Right renal cortex interstitium (tissue), 3 donors: Measurements from ENCODE around the gene MAP3K8. TPM values are rescaled to one million over a fixed set of nuclear protein-coding genes. Genes with fewer than 3 reads are reported as not detected.
"Not testable (repeated sequence)": the region's sequence is repeated elsewhere in the genome, so short reads cannot be mapped to it uniquely, and the experiment has no call there.

Source experiments
- DNase-seq, 3 donors: peaks; one replicate each; pipeline ENCODE4 v3.0.0-alpha.2; 2013; ENCODE audit warnings: low read depth in 3 of 3, low spot score in 2 of 3
- polyA plus RNA-seq, 3 donors: library from polyadenylated mRNA; unstranded; fragments of 120-200 nt; gene quantifications; one replicate each; pipeline ENCODE4 v1.2.1, GENCODE V29; 2013; ENCODE audit not compliant: insufficient read length in 3 of 3

Gene MAP3K8
- polyA plus RNA-seq, 3 donors = 5.7 to 8.5 (median 6.5) TPM

DNA sequence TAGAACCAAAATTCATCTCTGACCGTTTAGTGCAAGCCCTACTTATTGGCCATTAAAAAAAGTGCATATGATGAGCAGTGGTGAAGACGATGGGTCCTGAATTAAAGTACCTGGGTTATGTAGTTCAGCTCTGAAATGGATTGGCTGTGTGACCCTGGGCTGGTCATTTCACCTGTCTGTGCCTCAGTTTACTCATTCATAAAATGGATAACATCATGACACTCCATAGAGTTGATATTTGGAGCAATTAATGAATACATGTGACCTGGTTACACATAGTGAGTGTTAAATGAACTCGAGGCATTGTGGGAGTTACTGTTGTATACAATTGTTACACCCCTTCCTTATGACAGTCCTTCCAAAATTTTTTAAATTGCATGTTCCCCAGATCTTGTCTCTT, 9.1 kb downstream of the MAP3K8 start:
- DNase-seq = no peak

GRCh38 chr10:30445711-30446110, 11.7 kb downstream of the MAP3K8 start:
- DNase-seq = no peak

- no peak for DNase-seq
Measured at GRCh38 chr10:30447125-30447799, 13.3 kb downstream of the MAP3K8 start.

- DNase-seq = no peak
Measured at GRCh38 chr10:30448092-30448491, 14.1 kb downstream of the MAP3K8 start.

- no peak for DNase-seq
Measured at GRCh38 chr10:30453764-30454527, 20.0 kb downstream of the MAP3K8 start.

GRCh38 chr10:30454744-30455510, 20.9 kb downstream of the MAP3K8 start:
- DNase-seq = no peak

DNA sequence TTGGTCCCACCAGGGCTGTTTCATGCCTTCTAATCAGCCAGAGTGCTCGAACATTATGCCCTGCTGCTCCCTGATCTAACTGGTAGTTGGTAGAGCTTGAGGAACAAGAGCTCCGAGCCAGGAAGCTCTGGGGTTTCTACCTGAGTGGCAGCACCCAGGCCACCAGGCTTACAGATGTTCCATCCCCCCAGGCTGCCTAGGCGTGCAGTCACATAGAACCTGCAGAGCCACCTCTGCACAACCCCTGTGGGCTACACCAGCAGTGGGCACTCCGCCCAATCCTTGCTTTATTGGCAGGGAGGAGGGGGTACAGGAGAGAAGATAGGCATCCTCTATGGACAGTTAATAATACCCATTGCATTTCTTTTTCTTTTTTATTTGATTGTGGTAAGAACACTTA, 21.8 kb downstream of the MAP3K8 start:
- DNase-seq = no peak

- DNase-seq = no peak
Measured at GRCh38 chr10:30456266-30456665, 22.3 kb downstream of the MAP3K8 start.

DNA sequence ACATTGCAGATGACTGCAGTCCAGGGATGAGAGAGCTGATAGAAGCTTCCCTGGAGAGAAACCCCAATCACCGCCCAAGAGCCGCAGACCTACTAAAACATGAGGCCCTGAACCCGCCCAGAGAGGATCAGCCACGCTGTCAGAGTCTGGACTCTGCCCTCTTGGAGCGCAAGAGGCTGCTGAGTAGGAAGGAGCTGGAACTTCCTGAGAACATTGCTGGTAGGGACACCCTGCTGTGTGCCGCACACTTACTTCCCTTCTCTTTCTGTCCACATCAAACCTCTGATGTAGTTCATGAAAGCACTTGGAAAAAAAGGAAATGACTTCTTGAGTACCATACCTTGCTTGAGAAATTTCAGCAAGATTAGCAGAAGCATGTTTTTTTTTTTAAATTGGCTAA, 25.3 kb downstream of the MAP3K8 start:
- no peak for DNase-seq

DNA sequence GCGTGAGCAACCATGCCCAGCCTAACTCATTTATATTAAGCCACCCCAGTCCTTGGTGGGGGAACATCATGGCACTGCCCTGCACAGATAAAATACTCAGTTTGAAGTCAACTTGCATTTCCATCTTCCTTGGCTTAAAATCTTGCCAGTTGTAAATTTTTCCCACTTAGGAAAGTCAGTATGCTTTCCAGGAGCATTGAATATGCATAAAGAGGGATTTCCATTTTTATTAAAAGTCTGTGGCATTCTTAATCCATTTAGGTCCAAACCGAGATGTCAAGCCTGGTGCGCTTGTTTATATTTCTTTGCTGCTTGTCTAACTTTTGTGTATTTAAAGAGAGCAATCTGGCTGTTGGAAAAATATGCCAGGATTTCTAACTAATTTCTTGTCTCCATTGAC, 26.1 kb downstream of the MAP3K8 start:
- no peak for DNase-seq

DNA sequence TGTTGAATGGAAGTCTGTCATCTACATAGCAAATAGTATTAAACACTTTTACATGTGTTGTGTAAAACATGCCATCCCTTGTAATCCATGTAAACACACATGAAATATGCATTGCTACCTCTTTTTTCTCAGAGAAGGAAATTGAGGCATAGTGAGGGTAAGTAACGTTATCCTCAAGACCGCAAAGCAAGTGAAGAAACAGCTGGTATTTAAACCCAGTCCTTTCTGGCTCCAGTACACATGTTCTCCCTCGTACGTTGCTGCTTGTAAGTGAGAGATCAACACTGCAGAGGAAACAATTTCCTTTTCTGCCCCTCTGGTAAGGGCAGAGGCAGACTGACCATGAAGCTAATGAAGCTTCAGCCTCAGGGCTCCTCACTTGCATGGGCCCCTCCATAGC, 28.5 kb downstream of the MAP3K8 start:
- no peak for DNase-seq

DNA sequence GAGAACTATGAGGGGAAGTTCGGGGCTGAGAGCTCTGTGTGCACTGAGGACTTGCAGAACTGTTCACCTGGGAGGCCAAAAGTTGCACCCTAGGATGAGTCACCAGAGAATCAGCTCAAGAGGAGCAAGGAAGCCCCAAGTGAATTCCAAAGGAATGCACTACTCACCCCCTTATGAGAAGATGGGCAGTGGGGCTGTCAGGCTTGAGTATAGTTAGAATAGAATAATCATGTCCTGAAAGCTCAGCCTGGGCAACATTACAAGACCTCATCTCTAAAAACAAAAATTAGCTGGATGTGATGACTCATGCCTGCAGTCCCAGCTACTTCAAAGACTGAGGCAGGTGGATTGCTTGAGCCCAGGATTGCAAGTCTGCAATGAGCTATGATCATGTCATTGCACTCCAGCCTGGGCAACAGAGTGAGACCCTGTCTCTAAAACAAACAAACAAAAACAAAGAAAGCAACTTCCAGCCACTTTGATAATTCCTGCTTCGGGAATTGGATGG, 30.0 kb downstream of the MAP3K8 start:
- no peak for DNase-seq

- no peak for DNase-seq
Measured at GRCh38 chr10:30464675-30465074, 30.7 kb downstream of the MAP3K8 start.

- no peak for DNase-seq
Measured at GRCh38 chr10:30466445-30466844, 32.5 kb downstream of the MAP3K8 start.

DNA sequence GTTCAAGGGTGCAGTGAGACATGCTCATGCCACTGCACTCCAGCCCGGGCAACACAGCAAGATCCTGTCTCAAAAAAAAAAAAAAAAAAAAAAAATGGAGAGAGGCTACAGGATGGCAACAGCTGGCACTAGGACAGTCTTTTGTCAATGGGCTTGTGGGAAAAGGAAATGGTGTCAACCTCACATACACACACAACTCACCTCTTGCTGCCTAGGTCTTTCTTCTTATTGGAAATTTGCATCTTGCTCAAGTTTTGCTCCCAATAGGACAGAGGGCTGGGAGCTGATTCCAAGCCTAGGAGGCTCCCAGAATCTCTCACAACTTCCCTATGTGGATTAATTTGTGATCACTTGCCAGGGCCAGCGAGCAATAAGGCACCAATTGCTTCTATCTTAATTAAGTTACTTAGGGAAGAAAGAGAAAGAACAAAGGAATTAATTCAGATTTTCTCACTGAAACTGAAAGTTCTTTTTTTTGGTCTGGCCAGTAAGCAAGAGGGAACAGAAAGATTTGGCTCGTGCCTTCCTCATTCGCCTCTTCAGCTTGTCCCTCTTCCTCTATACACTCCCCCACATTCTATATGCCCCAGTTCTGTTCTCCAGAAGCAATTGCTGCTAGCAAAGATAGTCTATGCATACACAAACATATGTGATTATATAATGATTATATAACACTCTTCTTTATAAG, 33.8 kb downstream of the MAP3K8 start:
- no peak for DNase-seq

DNA sequence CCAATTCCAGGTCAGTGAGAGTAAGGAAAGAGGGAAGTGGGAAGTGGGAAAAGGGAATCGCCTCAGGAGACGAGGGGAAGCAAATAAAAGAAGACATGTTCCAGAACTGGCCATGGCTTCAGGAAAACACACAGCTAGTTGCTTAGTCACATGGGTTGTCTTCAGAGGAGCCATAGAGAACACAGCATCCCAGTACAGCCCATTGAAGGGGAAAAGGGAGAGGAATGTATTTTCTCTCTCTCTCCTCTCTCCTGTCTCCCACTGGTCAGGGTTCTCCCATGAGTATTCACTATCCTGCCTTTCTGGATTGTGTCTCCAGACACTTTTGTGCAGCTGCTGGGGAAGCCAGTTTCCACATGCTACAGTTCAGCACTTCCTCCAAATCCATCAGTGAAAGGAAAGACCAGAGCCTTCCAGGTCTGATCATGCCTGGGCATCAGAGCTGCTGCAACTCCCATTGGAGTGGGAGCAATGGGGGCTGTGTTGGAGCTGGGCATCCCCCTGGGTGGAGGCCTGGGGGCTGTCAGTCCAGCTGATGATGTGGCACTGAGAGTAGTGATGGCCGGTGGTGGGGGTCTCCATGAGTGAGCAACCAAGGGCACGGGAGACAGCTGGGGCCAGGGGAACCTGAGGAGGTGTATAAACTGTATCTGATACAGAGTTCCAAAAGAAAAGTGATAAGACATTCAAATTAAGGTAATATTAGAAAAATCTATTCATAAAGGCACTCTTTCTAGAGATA, 38.6 kb downstream of the MAP3K8 start:
- DNase-seq = no peak

DNA sequence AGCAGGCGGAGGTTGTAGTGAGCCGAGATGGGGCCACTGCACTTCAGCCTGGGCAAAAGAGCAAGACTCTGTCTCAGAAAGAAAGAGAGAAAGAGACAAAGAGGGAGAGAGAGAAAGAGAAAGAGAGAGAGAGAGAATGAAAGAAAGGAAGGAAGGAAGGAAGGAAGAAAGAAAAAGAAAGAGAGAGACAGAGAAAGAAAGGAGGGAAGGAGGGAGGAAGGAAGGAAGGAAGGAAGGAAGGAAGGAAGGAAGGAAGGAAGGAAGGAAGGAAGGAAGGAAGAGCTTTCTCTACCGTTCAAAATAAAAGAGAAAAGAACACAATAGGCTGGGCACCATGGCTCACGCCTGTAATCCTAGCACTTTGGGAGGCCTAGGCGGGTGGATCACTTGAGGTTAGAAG, 41.5 kb downstream of the MAP3K8 start:
- DNase-seq = not testable (repeated sequence)

- no peak for DNase-seq
Measured at GRCh38 chr10:30476511-30477155, 42.6 kb downstream of the MAP3K8 start.

DNA sequence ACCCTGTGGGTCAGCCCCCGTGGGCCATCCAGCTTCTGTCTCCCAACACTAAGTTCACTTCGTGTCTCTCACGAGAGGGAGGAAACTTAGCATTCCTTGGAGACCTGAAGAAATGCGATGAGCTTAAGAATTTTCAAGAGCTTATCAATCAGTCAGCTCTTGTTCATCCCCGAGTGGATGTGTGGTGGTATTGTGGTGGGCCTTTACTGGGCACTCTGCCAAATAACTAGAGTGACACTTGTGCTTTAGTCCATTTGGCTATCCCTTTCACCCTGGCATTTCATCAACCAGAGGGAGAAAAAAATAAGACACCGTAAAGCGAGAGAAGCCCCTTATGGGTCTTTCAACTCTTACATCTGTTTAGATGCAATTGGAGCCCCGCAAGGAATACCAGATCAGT, 45.5 kb downstream of the MAP3K8 start:
- not testable (repeated sequence) for DNase-seq

DNA sequence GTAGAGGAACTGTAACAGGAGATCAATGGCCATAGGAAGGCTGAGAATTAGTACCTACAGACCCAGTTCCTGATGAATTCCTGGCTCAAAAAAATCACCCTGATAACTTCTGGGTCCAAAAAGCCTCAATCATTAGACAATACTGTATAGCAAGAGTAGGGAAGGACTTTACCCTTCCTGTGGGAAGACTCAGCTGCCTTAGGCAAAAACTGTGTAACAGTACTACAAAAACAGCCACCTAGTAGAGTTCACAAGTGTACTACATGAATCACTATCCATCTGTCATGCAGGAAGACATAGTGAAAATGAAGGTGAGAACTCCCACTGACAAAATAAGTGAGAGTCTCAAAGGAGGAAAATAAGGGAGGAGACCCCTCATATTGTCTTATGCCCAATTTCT, 47.6 kb downstream of the MAP3K8 start:
- no peak for DNase-seq
